Tibial nerve (tissue), 3 donors: ENCODE results near the gene COMT.

Source experiments
- POLR2A ChIP-seq, 2 donors: fragments of 450-650 bp; IDR thresholded peaks; one replicate each; pipeline ENCODE4 v1.6.1; 2017; ENCODE audit warnings: antibody characterized with exemption in 2 of 2, mild to moderate bottlenecking in 2 of 2, moderate library complexity in 2 of 2
- TF ChIP-seq, protein P1 (sequence below), 5 experiments: fragments of 200-600 bp in 3 of 5; fragments of 450-650 bp in 2 of 5; sonication (generic) in 3 of 5; IDR thresholded peaks; one replicate each; pipeline ENCODE4 v1.5.1; 2016 to 2019; ENCODE audit warnings: antibody characterized with exemption in 5 of 5, mild to moderate bottlenecking in 3 of 5, moderate library complexity in 2 of 5

DNA sequence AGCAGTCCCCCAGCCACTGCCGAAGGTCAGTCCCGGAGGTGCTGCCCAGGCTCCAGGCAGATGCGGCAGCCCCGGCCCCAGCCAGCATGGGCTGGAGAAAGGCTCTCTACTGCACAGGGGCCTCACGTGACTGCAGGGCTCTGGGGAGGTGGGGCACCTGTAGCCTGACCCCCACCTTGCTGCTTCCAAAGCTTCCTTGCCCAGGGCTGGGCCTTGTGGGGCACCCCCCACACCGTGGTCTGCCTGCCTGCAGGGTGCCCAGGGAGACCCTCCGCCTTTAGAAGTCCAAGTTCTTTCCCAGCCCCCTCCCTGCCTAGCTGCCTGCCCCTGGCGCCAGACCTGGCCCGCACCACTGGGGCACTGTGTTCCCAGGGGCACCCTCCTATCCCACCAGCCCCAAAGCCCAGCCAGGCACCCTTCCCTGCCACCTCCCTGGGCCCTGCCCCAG lies 28.5 kb downstream of the COMT start:
- TF ChIP-seq POLR2A (IDR thresholded peaks at IDR 0.05), result no peak
- TF ChIP-seq, protein P1, sequence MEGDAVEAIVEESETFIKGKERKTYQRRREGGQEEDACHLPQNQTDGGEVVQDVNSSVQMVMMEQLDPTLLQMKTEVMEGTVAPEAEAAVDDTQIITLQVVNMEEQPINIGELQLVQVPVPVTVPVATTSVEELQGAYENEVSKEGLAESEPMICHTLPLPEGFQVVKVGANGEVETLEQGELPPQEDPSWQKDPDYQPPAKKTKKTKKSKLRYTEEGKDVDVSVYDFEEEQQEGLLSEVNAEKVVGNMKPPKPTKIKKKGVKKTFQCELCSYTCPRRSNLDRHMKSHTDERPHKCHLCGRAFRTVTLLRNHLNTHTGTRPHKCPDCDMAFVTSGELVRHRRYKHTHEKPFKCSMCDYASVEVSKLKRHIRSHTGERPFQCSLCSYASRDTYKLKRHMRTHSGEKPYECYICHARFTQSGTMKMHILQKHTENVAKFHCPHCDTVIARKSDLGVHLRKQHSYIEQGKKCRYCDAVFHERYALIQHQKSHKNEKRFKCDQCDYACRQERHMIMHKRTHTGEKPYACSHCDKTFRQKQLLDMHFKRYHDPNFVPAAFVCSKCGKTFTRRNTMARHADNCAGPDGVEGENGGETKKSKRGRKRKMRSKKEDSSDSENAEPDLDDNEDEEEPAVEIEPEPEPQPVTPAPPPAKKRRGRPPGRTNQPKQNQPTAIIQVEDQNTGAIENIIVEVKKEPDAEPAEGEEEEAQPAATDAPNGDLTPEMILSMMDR (IDR thresholded peaks at IDR 0.05), result no peak
